Fibroblast of the conjunctiva (primary cell): Measurements from ENCODE around the gene ANO4.
A peak's percentile ranks its signal among the peaks of the same experiment; 100 is the strongest.

Experiments used
- DNase-seq: peaks from one replicate; pipeline ENCODE4 v3.0.0-alpha.2; 2010; ENCODE audit warnings: low read depth

ANO4 gene

DNA sequence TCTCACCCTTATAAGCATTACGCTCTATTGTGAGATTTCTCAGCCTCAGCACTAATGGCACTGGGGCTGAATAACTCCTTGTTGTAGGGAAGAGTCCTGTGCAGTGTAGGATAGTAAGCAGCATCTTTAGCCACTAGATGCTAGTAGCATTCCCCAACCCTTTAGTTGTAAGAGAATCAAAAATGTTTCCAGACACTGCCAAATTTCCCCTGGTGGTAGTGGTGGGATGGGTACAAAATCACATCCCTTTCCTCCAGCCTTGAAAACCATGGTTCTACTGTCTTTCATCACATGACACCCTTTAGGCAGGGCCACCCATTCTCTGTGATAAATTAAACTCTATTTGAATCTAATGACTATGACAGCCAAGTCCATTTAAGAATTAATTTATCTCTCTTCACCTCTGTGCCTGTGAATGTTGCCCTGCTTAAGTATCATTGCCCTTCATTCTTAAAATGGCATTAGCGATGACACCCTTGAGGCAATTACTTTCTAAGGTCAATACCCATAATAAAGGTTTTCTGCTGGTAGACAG lies 199.4 kb downstream of the ANO4 start:
- no peak for DNase-seq

DNA sequence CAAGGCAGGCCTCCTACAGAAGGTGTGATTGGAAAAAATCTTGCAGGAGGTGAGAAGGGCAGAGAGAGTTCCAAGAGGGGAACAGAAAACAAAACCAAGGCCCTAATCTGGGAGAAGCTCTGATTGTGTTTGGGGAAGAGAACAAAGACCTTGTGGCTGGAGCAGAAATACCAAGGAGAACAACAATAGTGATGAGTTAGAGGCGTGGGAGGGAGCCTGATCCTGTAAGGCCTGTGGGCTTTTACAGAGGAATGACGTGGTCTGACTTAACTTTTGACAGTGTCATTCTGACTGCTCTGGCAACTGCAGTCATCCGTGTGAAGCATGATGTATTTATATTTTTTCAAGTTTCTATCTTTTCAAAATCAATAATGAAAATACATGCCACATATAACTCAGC lies 200.6 kb downstream of the ANO4 start:
- no peak for DNase-seq

DNA sequence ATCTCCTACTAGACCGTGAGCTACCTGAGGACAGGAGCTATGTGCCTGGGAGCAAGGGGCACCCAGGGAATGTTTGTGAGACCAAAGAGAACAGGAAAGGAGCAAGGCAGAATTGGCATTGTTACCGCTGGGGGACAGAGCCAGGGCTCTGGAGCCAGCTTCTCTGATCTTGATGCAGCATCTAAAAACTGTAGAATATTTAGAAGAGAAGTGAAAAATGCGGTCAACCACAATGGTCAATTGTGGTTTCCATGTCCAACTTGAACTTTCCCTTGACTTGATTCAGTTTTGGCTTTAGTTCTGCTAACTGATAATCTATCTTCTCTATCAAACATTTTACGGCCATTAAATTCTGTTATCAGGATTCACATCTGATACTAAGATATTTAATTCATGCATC lies 201.2 kb downstream of the ANO4 start:
- DNase-seq: no peak

DNA sequence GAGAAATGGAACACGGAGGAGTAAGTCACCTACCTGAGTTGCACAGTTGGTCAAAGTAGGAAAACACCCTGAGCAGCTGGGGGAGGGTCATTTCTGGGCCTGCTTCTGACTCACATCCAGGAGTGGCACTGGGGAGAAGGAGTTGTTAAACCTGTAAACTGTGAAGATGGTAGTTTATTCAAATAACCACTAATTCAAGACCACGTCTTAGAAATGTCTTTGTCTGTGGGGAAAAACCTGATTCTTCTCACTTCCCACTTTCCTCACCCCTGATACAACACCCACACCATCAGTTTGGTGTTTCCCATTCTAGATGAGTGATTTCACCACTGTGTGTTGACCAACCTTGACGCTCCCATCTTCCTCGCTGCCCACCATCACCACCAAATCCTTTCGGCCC lies 207.1 kb downstream of the ANO4 start:
- no peak for DNase-seq

DNA sequence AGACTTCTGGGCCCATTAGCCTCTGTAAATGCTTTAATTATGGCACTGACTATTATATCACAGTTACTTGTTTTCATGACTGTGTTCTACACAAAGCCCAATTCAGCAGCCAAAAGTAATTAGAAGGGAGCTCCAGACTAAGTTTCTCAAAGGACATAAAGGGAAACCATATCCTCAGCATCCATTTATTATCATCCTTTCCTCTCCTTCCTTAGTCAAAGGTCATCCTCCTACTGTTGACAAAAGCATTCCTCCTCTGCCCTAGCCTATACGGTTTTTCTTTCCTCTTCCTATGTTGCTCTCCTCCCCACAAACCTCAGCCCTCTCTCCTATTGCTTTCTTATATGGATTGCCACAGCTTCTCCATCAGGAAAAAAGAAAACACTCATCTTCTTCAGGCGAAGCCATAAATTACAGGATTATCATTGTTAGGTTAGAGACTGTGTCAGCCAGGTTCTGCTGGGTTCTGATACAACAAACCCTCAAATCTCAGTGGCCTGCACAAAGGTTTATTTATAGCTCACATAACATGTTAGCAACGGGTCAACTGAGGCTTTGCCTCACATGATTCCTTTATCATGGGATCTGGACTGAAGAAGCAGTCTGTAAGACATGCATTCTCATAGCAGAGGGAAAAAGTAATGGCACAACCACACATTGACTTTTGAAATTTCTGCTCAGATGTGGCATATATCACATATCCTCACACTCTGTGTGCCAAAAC lies 208.3 kb downstream of the ANO4 start:
- no peak for DNase-seq

DNA sequence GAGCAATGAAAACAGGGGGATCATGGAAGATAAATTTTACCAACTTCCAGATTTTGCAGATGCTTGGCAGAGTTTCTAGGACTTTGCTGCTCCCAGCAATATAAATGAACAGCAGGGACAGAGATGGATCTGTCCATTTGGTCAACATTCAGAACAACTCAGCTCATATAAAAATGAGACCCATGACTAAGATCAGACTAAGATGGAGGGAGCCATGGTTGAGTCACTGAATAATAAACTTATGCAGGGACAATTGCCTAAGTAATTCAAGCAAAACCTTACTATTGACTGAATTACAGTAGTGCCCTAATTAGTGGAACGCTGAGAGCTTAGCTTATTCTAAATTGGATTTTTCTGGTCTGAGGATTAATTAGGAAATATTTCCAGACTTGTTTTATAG lies 210.3 kb downstream of the ANO4 start:
- no peak for DNase-seq

DNA sequence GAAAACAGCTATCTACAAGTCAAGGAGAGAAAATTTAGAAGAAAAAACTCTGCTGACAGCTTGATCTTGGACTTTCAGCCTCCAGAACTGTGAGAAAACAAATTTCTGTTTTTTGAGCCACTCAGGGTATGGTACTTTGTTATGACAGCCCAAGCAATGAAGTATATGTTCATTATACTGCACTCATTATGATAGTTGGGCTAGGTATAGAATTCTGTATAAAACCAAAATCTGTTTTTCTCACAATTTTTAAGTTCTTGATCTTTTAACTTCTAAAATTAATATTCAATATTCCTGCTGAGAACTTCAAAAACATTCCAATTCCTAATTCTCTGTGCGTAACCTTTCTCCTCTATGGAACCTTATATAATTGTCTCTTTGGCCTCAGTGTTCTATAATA lies 214.7 kb downstream of the ANO4 start:
- no peak for DNase-seq

DNA sequence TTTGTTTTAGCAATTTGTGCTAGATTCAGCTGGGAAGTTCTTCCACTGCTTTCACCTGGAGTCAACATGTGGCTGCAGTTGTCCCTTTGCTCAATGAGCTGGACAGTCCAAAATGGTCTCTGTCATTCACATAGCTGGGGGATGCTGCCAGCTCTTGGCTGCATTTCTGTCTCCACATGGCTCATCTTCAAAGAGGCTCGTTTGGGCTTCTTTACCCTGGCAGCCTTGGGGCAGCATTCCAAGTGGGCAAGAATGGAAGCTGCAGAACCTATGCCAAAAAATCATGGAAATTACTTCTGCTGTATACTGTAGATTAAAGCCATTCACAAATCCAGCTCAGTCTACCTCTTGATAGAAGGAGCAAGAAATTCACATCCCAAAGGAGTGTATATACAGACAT lies 216.3 kb downstream of the ANO4 start:
- no peak for DNase-seq

DNA sequence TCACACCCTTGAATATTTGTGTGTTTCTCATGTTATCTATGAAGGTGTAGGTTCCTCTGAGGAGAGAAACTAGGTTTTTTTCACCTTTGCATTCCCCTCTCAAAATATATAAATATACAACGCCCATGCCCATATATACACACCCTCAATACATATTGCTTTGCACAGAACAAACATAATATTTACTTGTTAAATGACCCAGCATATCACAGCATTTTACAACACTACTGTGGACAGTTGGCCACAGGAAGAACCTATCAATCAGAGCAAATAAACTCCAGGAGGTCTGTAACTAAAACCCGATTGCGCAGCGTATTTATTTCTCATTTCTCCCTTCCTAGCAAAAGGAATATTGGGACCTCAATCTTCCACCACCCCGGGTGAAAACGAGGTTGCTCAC lies 219.4 kb downstream of the ANO4 start:
- DNase-seq: no peak

DNA sequence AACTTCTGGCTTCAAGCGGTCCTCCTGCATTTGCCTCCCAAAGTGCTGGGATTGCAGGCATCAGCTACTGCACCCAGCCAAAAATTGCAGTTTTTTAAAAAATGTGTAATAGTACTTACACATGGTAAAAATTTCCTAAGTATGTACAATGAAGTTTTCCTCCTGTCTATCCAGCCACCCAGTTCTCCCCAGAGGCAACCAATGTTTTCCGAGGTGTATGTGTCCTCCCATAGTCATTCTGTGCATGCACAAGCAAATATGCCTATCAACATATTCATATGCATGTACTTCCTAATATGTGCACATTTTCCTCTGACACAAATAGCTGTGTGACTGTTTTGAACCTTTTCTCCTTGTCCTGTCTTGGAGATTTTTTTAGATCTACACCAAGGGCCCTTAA lies 220.5 kb downstream of the ANO4 start:
- no peak for DNase-seq

DNA sequence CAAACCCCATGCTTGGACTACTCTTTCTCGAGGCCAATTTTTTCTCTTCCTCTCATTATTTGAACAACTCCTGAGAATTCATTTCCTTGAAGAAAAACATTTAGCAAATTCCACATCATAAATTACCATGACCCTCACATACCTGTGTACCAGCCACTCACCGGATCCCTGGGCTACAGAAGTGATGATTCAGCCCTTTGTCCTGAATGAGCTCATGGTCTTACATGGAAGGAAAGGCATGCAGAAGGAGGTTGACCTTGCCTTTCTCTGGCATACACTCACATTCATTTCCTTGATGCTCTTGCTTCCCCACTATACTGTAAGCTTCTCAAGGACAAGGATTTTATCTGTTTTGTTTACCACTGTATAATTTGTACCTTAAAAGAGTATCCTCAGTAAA lies 224.0 kb downstream of the ANO4 start:
- no peak for DNase-seq

DNA sequence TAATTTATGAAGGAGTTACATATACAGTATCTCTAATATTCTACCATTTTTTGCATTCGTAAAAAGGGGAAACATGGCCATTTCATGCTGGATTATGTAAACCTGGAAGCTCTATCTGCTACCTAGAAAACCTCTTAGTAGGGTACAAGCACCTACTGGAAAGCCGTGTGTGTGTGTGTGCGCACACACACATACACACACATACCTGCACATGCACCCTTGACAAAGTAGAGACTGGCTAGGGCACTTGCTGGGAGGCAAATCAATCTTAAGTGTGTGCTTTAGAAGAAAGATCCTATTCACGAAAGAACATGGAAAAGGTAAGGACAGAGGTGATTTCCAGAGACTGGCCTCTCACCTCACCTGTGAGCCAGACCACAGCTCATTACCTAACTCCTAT lies 224.6 kb downstream of the ANO4 start:
- DNase-seq: no peak

DNA sequence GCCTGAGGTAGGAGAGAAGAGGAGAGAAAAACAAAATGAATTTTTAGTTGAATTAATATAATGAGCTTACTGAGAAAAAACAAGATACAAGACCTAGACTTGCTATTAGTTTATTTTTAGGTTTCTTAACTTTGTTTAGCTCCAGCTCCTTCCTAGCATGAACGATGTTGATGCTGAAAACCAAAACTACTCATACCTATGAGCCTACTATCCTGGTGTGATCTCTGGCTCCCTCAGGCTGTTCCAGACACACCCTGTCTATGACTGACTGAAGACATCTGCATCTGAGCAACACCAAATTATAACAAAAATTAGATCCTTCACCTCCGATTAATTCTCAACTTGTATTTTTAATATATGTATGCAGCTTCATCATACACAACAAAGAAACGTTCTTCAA lies 225.1 kb downstream of the ANO4 start:
- DNase-seq: no peak

DNA sequence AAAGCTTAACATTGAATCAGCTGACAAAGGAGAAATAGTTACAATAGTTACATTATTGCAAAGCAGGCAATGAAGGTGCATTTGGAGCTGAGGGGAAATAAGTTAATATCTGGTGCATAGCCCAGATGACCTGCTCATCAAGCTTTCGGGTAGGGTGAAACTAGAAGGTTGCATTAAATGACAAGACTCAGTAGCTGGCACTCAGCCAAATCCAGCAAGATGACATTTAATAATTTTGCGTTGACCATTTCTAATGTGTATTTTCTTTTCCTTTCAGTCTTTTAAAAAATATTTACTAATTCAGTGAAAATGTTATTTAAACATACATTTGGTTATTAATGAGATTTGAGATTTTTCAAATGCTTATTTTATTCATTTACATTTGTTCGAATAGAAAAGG lies 226.9 kb downstream of the ANO4 start:
- no peak for DNase-seq

DNA sequence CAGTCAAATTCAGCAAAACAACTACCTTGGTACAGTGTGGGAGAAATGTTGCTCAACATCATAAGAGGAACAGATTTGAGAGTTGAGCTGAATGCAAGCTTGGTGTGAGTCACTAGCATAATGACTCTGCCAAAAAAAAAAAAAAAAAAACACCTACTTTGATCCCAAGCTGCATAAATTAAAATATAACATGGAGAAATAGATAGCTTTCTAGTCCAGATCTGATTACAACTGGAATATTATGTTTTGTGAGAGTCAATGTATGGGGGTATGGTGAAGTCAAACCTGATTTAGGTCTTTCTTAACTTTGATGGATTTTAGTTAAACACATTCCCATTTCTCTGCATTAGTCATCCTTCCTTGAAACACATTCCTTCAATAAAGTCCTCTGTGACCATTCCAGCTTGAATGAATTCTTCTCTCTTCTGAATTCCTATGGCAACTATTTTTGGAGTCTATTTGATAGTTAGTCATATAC lies 227.4 kb downstream of the ANO4 start:
- DNase-seq: peak; percentile 21

DNA sequence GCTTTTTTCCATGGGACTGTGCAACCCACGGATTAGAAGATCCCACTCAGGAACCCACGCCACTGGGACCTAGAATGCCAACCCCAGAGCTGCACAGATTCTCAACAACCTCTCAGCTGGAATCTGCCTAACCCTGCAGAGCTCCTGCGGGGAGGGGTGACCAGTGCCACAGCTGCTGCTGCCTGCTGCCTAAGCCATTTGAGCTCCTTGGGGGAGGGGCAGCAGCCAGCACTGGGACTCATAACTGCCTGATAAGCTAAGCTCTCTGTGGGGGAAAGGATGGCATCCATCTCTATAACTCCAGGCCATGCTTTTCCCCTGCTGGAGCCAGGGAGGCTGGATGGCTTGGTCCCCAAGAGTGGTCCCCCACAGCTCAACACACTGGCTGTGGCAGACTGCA lies 232.6 kb downstream of the ANO4 start:
- no peak for DNase-seq

DNA sequence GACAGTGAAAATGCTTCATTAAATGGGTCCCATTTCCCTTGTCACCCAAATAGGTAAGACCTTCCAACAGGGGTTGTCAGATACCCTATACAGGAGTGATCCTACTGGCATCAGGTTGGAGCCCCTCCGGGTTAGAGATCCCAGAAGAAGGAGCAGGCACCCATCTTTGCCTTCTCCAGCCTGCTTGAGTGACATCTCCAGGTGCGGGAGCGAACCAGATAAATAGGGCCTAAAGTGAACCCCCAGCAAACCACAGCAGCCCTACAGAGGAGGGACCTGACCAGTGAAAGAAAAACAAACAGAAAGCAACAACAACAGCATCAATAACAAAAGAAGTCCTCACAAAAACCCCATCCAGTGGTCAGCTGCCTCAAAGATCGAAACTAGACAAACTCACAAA lies 233.2 kb downstream of the ANO4 start:
- no peak for DNase-seq

DNA sequence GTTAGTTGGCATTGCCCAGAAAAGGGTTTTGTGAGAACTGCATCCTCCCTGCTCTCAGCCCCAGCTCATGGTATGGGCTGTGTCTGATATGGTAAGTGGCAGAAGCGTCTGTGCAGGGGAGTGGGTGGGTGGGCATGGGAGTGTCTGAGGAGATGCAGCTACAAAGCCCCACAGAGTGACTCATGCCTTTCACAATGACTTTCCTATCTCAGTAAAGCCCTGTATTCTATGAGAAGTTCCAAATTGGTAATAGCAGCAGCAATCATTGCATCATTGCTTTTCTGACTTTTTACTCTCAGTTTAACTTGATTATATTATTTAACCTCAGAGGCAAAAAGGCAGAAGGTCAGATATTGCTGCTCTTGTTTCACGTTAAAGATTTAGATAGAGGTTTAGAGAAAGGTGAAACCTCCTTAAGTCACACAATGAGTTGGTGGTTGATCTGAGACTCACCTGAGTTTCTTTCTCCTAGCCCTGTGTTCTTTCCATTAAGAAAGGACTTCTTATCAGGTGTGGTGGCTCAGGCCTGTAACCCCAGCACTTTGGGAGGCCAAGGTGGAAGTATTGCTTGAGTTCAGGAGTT lies 243.8 kb downstream of the ANO4 start:
- DNase-seq: no peak

DNA sequence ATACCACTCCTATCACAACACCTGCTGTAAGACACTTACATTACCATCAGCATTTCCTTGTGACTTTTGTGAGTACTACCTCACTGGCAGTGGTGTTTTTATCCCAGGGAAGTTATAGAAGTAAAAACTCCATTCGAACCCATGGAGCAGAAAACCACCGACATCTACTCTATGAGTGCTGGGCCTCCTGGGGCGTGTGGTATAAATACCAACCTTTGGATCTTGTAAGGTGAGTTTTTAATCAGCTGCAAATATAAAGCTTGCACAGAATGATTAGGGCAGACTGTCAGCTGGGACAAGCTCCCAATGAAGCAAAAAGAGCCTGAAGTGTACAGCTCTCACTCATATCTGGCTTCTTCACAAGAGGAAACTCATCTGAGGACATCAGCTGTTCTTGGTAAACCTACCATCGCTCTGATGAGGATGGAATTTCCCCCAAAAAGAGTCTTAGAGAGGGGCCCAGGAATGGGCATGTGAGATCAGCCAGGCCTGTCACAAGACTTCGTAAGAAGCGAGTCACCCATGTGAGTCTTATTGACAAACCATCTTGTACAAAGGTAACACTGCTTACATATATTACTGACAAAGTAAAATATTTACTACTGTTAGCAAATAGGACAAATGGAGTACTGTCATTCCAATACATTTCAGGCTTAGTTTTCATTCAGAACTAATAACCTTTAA lies 245.4 kb downstream of the ANO4 start:
- DNase-seq: no peak

DNA sequence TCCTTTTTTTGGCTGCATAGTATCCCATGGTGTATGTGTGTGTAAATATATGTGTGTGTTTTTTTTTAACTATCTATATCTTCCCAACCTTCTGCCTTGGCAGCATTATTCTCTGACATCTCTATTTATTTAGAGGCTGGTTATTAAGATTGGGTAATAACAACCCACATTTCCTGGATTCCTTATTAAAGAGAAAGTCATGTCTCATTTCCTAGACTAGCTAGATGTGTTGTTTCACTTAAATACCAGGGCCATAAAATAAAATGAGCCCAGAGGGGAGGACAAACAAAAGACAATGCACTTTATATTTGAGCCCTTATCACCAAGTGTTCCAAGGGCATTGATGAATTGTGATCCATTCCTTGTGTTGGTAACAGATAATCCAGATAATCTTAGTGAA lies 246.4 kb downstream of the ANO4 start:
- no peak for DNase-seq

DNA sequence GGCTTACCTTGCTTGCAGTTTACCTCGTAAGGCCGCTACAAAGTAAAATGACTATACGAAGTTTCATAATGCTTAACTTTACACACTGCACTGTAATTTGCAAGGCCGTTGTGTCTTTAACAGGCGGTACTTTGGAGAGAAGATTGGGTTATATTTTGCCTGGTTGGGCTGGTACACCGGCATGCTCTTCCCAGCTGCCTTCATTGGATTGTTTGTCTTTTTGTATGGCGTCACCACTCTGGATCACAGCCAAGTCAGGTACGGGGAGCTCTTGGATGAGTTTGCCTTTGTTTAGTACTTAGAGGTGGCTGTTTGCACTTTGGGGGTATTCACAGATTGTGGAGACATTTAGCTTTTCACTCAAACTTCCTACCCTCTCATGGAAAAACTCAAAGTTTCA lies 247.6 kb downstream of the ANO4 start:
- DNase-seq: no peak

DNA sequence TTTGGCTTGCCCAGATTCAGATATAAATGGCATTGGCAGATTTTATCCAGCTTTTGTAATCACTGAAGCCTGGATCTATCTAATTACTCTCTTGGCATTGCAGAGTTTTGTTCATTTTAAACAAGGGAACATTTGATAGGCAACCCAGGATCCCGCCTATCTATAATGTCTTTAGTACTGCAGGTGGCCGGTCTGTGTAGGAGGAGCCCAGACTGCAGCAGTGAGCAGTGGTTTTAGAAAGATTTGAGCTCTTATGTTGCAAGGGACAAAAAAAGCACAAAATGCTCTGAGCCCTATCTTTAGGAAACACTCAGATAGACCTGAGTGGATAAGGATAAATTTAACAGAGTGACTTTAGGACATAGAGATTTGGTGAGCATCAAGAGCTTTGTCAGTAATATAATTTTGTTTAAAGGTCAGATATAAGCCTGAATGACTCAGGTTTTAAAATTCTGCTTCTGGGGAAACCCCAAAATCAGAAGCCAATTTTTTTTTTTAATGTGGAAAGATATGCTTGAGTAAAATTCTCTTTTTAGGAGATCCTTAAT lies 250.0 kb downstream of the ANO4 start:
- DNase-seq: no peak
